Medulla oblongata (tissue), 1 donor: Measurements from ENCODE around the gene MCM3AP.

Experiments used
- DNase-seq: peaks from one replicate; pipeline ENCODE4 v3.0.0-alpha.2; 2015; ENCODE audit errors: extremely low spot score

MCM3AP gene

DNA sequence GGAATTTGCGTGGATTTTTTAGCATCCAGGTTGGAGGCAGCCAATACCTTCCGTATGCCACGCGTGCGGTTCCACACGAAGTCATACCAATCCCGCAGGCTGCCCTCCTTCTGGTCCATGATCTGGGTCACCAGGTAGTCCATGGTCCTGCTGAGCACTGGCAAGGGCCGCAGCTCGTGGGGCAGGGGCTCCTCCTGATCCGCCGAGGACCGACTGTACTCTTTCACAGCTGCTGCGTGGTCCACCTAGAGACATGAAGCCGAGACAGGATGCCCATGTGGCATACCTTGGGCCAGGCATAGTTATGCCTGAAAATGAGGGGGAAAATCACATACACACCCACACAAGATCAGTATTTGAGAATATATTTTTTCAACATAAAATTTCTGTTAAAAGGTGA is 12.1 kb downstream of the MCM3AP start:
- DNase-seq = no peak

DNA sequence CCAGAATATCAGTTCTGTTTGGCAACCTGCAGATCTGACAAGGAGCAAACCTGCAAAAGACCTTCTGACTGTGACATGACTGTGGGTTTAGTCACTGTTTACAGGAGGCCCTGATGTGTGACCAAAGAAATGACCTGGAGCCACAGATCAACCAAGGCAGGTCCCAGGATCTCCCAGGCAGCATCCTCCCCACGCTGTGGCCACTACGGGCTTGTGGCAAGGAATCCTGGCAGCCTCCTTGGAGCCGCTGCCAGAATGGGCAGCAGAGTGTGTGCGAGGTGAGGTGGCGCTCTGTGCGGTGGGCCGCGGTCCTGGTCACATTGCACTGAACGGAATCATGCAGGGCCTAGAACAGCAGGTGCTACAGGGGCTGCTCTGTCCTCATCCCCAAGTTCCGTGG is 15.9 kb downstream of the MCM3AP start:
- no peak for DNase-seq

GRCh38 chr21:46268371-46268770 is 17.0 kb downstream of the MCM3AP start:
- DNase-seq = no peak

DNA sequence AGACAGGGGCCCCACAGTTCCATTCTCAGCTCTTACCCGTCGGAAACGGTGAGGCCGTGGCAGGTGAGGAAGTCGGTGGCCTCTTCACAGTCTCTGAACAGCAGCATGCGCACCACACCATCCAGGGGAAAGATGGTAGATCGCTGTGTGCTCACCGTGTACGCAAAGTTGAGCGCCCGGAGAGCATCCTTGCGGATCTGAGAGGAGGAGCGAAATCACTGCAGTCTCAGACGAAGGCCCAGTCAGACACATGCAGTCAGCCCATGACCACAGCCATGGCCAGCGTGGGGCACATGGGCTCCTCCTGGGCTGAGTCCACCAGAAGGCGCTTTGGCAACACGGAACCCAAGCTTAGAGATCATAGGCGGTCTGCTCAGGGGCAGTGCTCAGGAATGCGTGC is 18.5 kb downstream of the MCM3AP start:
- DNase-seq = no peak

GRCh38 chr21:46265736-46266525 is 19.5 kb downstream of the MCM3AP start:
- DNase-seq = no peak

DNA sequence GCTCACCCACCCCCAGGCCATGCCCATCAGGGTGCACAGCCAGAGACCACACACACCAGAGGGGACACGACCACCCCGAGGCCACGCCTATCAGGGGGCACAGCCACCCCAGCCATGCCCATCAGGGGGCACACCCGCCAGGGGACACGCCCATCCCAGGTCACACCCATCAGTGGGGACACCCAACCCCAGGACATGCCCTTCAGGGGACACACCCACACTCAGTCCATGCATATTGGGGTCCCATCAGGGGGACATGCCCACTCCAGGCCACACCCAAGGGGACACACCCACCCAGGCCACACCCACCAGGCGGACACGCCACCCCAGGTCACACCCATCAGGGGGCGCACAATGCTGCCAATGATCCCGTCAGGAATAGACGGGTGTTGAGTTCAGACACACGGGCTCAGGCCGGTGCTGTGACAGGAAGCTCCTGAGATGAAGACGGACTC is 20.7 kb downstream of the MCM3AP start:
- no peak for DNase-seq

DNA sequence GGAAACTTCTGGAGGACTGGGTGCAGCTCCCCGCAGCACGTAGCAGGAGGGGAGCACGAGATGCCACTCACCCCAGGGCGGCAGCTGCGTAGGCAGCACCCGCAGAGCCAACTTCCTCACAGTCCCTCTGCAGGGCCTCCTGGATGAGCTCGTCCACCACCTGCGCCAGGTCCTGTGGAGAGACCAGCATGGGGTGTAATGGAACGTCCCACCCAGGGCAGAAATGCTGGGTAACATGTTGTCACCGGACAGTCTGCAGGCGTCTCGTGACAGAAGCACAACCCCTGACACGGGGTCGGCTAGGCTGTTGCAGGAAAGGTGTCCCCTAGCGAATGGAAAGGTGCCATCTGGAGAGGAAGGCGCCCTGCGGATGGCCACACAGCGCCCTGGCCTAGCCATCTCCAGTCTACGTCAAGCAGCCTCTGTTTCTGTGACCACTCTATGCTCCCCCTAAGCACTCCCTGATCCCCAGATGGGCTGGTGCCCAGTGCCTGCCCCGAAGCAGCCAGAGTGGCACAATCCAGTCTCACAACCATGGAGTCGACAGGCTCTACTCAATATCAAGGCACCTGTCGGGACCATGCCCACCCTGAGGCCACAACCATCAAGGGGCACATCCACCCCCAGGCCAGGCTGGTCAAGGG is 21.2 kb downstream of the MCM3AP start:
- DNase-seq = no peak

- DNase-seq = no peak
Observed at GRCh38 chr21:46256501-46256994, 28.9 kb downstream of the MCM3AP start.

DNA sequence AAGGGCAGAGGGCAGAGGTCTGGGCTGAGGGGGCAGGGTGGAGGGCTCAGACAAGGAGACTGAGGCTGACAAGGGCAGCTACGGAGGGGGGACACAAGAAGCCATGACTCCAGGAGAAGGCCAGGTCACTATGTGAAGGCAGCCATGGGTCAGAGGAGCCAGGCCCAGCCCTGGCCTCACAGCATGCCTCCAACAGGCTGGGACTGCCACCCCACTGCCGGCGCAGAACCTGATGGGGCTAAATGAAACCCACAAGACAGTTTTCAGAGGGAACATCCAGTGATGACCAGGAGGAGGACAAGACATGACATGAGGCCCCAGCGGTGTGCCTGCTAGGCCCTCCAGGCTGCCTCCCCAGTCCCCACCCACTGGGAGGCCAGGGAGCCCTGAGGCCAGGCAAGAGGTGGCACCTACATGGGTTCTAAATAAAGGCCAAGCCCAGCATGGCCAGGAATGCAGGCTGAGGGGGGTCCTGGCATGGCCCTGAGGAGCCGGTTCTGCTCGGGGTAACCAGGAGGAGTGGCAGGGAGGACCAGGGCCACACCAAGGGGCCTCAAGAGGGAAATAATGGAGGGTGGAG is 29.6 kb downstream of the MCM3AP start:
- DNase-seq = no peak

DNA sequence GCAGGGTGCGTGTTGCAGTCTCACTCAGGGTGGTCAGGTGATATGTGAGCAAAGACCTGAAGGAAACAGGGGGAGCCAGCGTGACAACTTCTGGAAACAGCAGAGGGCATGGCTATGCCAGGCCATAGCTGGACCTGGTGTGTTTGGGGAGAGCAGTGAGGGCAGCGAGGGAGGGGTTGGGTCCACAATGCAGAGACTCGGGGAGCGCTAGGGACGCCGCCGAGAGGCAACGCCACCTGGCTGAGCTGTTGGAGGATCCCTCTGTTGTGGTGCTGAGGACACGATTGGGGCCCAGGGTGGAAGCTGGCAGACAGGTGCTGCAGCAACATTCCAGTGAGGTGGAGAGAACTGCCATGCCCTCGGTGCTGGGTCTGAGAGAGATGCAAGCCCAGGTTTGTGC is 30.2 kb downstream of the MCM3AP start:
- DNase-seq = no peak

DNA sequence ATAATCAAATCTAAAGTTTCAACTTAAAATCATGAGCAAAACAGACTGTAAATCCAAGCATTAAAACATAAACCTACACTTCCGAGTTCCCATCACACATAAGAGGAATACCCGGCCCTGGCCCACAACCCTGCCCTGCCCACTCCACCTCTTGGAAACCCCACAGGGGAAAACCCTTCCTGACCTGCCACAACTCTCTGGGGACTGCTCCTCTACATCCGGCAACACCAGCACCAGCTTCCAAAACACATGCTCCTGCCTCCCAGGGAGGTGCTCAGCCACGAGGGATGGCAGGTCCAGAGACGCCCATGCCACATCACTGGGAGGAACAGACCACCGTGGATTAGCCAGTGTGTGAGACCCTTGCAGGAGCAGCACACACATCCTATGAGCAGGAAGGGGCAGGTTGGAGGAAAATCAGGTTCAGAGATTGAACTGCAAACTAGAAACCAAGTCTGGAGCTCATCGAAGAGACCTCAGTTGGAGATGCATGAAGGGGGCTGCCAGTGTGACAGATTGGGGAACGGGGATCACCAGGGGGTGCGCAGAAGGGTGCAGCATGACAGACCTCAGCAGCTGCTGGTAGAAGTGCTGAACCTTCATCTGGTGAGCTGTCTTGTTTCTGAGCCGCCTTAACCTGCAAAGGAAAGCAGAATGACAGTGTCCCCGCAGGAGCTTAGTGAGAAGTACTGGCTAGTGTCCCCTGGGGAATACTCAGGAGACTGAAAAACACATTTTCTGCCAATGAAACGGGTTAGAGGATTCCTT is 31.0 kb downstream of the MCM3AP start:
- DNase-seq = no peak

DNA sequence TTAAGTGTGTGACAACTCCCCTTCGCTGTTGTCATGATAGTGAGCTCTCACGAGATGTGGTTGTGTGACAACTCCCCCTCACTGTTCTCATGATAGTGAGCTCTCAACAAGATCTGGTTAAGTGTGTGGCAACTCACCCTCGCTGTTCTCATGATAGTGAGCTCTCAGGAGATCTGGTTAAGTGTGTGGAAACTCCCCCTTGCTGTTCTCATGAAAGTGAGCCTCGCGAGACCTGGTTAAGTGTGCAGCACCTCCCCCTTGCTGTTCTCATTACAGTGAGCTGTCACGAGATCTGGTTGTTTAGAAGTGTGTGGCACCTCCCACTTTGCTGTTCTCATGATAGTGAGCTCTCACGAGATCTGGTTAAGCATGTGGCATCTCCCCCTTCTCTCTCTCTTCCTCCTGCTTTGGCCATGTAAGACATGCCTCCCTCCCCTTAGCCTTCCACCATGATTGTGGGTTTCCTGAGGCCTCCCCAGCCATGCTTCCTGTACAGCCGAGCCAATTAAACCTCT is 31.7 kb downstream of the MCM3AP start:
- no peak for DNase-seq

DNA sequence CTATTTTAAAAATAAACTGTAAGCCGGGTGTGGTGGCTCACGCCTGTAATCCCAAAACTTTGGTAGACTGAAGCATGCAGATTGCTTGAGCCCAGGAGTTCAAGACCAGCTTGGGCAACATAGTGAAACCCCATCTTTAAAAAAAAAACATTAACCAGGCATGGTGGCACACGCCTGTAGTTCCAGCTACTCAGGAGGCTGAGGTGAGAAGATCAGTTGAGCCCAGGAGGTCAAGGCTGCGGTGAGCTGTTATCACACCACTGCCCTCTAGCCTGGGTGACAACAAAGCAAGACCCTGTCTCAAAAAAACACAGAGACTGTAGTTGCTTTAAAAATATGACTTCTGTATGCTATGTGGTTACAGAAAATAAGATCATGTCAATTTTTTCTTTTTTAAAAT is 32.6 kb downstream of the MCM3AP start:
- DNase-seq = no peak

DNA sequence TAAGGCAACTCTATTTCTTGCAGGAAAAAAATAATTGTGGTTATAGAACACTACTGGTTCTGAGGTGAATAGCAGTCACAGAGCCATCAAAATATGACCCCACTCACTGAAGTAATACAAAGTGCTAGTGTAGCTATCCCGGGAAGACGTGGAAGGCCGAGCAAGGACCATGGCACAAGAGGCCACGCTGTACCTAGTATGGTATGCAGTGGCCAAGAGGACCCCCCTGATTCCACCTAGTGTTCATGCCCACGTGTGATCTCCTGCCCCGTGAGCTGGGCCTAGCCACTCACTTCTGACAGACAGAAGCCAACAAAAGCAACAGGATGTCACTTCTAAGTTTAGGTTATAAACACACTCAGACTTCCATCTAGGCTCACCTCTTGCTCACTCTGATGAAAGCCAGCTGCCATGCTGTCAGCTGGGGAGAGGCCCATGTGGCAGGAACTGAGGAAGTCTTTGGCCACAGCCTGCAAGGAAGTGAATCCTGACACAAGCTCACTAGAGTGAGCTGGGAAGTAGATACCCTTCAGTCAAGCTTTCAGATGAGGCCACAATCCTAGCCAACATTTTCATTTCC is 35.2 kb downstream of the MCM3AP start:
- DNase-seq = no peak

- no peak for DNase-seq
Observed at GRCh38 chr21:46248827-46249226, 36.6 kb downstream of the MCM3AP start.

DNA sequence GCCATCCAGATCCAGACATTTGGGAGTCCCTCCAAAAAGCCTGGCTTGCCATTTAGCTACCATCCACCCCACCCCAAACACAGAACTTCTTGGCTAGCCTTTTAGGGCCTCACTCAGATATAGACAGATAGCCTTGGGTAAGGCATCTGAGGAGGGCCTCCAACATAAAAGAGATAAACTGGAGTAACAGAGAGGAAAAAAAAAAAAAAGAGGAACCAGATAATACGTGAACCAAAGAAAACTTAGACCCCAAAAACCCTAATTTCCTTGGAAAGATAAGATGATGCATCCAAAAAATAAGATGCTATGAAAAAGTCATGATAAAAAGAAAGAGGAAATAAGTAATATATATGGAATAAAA is 37.0 kb downstream of the MCM3AP start:
- DNase-seq = no peak

- no peak for DNase-seq
Observed at GRCh38 chr21:46247699-46248421, 37.6 kb downstream of the MCM3AP start.

DNA sequence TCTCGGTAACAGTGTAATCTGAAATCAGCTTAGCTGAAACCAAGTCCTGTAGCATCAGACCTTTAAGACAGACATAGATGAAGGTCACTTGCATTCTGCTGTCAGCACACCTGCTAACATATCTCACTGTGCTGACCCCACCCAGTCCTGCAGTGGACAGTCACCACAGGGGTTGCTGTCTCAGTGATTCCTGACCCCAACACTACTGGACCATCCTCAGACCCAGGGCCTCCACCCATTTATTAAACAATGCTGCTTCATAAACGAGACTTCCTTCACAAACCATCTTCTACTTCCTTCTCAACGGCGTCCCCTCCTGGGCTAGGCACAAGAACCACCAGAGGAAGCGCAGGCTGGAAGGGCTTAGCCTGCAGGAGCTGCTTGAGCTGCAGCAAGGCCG is 39.1 kb downstream of the MCM3AP start:
- no peak for DNase-seq

DNA sequence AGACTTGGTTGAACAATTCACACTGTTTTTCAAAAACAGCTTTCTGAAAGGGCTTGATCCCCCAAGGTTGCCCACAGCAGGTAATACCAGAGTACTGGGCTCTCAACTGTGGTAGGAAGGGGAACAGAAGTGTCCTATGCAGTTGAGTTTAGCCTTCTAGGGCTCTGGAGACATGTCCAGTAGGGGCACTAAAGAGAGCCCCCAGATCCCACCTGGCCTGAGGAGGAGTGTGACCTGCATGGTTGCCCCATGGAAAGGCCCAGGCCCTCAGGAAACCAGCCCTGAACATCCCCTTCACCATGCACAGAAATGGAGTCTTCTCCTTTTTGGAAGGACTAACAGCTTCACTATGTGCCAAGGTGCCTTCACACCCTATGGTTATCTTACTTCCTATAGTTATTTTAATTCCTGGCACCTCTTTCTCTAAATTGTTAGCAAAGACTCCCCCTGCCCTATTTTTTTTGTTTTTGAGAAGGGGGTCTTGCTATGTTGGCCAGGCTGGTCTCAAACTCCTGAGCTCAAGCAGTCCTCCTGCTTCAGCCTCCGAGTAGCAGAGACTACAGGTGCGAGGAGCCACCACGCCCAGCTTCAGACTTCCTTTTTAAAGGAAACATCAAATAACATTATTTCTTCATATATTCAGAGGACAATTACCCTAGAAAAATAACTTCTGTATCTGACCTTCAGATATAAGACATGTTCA is 40.0 kb downstream of the MCM3AP start:
- DNase-seq = no peak

DNA sequence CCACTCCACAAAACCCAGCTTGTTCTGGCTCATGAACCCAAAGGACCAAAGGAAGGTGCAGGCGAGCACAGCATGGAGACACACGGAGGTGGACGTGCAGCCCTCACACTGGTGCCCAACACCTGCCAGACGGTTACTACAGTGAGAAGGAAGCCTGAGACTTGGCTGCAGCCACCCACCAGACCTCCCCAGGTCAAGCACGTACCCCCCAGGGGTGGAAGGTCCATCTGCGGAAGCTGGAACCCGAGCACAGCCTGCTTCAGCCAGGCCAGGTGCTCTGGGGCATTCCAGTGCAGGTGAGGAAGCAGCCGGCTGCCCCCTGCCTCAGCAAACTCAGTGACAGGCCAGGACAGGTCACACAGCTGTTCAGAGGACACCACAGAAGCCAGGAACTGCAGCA is 40.8 kb downstream of the MCM3AP start:
- no peak for DNase-seq
